HL-60 (cell line): ENCODE data around the gene SLAIN1.

Experiments used
- CTCF ChIP-seq: IDR thresholded peaks from one replicate; pipeline ENCODE4 v1.5.1; 2011; ENCODE audit warnings: low read length, control low read depth, inconsistent platforms; ENCODE audit not compliant: insufficient read depth
- POLR2AphosphoS5 ChIP-seq: IDR thresholded peaks from 2 replicates; pipeline ENCODE4 v1.6.1; 2012; ENCODE audit warnings: low read depth
- REST ChIP-seq: IDR thresholded peaks from 2 replicates; pipeline ENCODE4 v1.6.1; 2012; ENCODE audit warnings: low read depth; ENCODE audit not compliant: insufficient replicate concordance

- no peak for TF ChIP-seq REST
- no peak for TF ChIP-seq CTCF
- TF ChIP-seq POLR2AphosphoS5: no peak
Measured at GRCh38 chr13:77749344-77749880, 51.9 kb downstream of the SLAIN1 start.
